Common myeloid progenitor, CD34-positive (primary cell): ENCODE data around the gene ITPK1.
"Not testable (repeated sequence)": the region's sequence is repeated elsewhere in the genome, so short reads cannot be mapped to it uniquely, and the experiment has no call there.

ENCODE experiments used
- CTCF ChIA-PET: fragments of 350-600 bp; sonication (Branson Sonifier 250); formaldehyde crosslinking; loops from one replicate; lab custom pipeline; 2021; ENCODE audit warnings: antibody characterized with exemption; lab: Charles Lee
- POLR2A ChIA-PET: fragments of 350-600 bp; sonication (Branson Sonifier 250); formaldehyde crosslinking; loops from one replicate; lab custom pipeline; 2021; ENCODE audit warnings: antibody characterized with exemption; lab: Charles Lee
- DNase-seq, 3 donors: peaks; one replicate each; pipeline versions ENCODE4 v3.0.0 to v3.0.0-alpha.2; 2013
- H3K27ac ChIP-seq, 2 experiments: 1 replicate in 1 of 2; 2 replicates in 1 of 2; pipeline ENCODE4 v1.7.0; 2013; ENCODE audit warnings: inconsistent platforms in 2 of 2, low read length in 2 of 2, mild to moderate bottlenecking in 2 of 2, low read depth in 1 of 2, moderate library complexity in 1 of 2; ENCODE audit not compliant: severe bottlenecking in 2 of 2, insufficient read depth in 1 of 2, poor library complexity in 1 of 2
- H3K27me3 ChIP-seq, 5 experiments: replicated peaks in 2 of 5; 1 replicate in 3 of 5; 2 replicates in 2 of 5; pipeline versions ENCODE4 v1.6.1 to v1.7.0; 2013; ENCODE audit warnings: low read length in 4 of 5, mild to moderate bottlenecking in 2 of 5, moderate library complexity in 2 of 5, inconsistent platforms in 1 of 5; ENCODE audit not compliant: insufficient read depth in 5 of 5, control insufficient read depth in 4 of 5
- H3K36me3 ChIP-seq, 4 experiments: 1 replicate in 2 of 4; 2 replicates in 2 of 4; pipeline versions ENCODE4 v1.6.1 to v1.7.0; 2013; ENCODE audit warnings: low read length in 3 of 4, control low read depth in 1 of 4, mild to moderate bottlenecking in 1 of 4; ENCODE audit not compliant: control insufficient read depth in 4 of 4, insufficient read depth in 4 of 4
- H3K4me1 ChIP-seq, 4 experiments: 1 replicate in 3 of 4; 2 replicates in 1 of 4; pipeline versions ENCODE4 v1.6.1 to v1.7.1; 2013; ENCODE audit warnings: low read length in 3 of 4, mild to moderate bottlenecking in 3 of 4, control low read depth in 1 of 4, inconsistent platforms in 1 of 4, moderate library complexity in 1 of 4; ENCODE audit not compliant: control insufficient read depth in 4 of 4, insufficient read depth in 4 of 4; ENCODE audit errors: control extremely low read depth in 1 of 4
- H3K4me3 ChIP-seq, 7 experiments: 1 replicate in 4 of 7; 2 replicates in 3 of 7; pipeline versions ENCODE4 v1.5.1 to v1.7.0; 2013; ENCODE audit warnings: mild to moderate bottlenecking in 7 of 7, low read length in 6 of 7, moderate library complexity in 6 of 7, inconsistent platforms in 2 of 7, low read depth in 2 of 7, control low read depth in 1 of 7; ENCODE audit not compliant: insufficient read depth in 4 of 7, control insufficient read depth in 1 of 7; ENCODE audit errors: extremely low read depth in 1 of 7
- H3K9me3 ChIP-seq, 5 experiments: 1 replicate in 4 of 5; 2 replicates in 1 of 5; pipeline versions ENCODE4 v1.6.1 to v1.7.1; 2013; ENCODE audit warnings: low read length in 4 of 5, mild to moderate bottlenecking in 2 of 5, inconsistent platforms in 1 of 5, low read depth in 1 of 5, moderate library complexity in 1 of 5; ENCODE audit not compliant: control insufficient read depth in 4 of 5, insufficient read depth in 2 of 5; ENCODE audit errors: control extremely low read depth in 1 of 5
- WGBS: methylation state at CpG from one replicate; pipeline ENCODE4 v1.1.5; 2013; ENCODE audit not compliant: insufficient coverage; 5-methylcytosine and 5-hydroxymethylcytosine counted together

The ITPK1 gene

GRCh38 chr14:93132472-93133065, 16.8 kb upstream of the ITPK1 start:
- peak; percentile 45 to 71 (median 70) for DNase-seq
- POLR2A ChIA-PET, result interaction anchor here (0.6 kb wide), 2 partner anchors 36 kb away, joined by 3 to 4 read pairs; no protein-coding TSS in a partner anchor

GRCh38 chr14:93131257-93131820, 15.6 kb upstream of the ITPK1 start:
- H3K9me3 ChIP-seq, DNase-seq, POLR2A ChIA-PET, H3K4me1 ChIP-seq, H3K4me3 ChIP-seq, H3K27ac ChIP-seq, H3K36me3 ChIP-seq, H3K27me3 ChIP-seq: not testable (repeated sequence)
- whole genome bisulfite sequencing, result 100% methylated on average over 2 of the region's 5 CpGs
- CTCF ChIA-PET, result interaction anchor here (0.6 to 13.2 kb wide), 15 partner anchors 9 to 410 kb away, joined by 3 to 225 read pairs (median 4); partner anchors contain the start of gene ITPK1

More at GRCh38 chr14:93132472-93133065, 16.8 kb upstream of the ITPK1 start:
- Histone ChIP-seq H3K9me3 (no peaks in the 10 kb centered on the region), H3K27me3 (no peaks in the 10 kb centered on the region), H3K36me3 (no peaks in the 10 kb centered on the region), H3K27ac (no peak overlapping the region), H3K4me3 (no peak overlapping the region), H3K4me1 (no peaks in the 10 kb centered on the region)
- CTCF ChIA-PET, result interaction anchor here (0.6 to 13.2 kb wide), 25 partner anchors 8 to 765 kb away, joined by 3 to 225 read pairs (median 5); partner anchors contain the start of gene ITPK1
- 100% methylated on average over 1 of the region's 8 CpGs for WGBS

GRCh38 chr14:93128725-93129459, 13.2 kb upstream of the ITPK1 start:
- DNase-seq, result no peak
- H3K4me1 ChIP-seq, result no peaks in the 10 kb centered on the region
- 89% methylated on average over 1 of the region's 3 CpGs for WGBS
- H3K36me3 ChIP-seq, result no peaks in the 10 kb centered on the region
- ChIA-PET CTCF (interaction anchor here (1.2 to 3.8 kb wide), 2 partner anchors 15 to 96 kb away, joined by 3 to 15 read pairs; no protein-coding TSS in a partner anchor), POLR2A (no interaction called here)
- H3K27me3 ChIP-seq, result no peaks in the 10 kb centered on the region
- no peaks in the 10 kb centered on the region for H3K9me3 ChIP-seq
- no peak overlapping the region for H3K27ac ChIP-seq
- H3K4me3 ChIP-seq, result no peak overlapping the region

GRCh38 chr14:93126111-93126510, 10.4 kb upstream of the ITPK1 start:
- CTCF ChIA-PET, result interaction anchor here (1.6 to 3.8 kb wide), 2 partner anchors 10 to 13 kb away, joined by 7 to 15 read pairs; no protein-coding TSS in a partner anchor
- Histone ChIP-seq H3K27ac (no peak overlapping the region), H3K4me3 (no peak overlapping the region), H3K36me3 (no peaks in the 10 kb centered on the region), H3K4me1 (no peaks in the 10 kb centered on the region), H3K9me3 (no peaks in the 10 kb centered on the region), H3K27me3 (no peaks in the 10 kb centered on the region)
- no peak for DNase-seq
- POLR2A ChIA-PET, result no interaction called here
- 95% methylated on average over 4 of the region's 9 CpGs for WGBS

- Histone ChIP-seq H3K9me3 (no peaks in the 10 kb centered on the region), H3K36me3 (no peaks in the 10 kb centered on the region), H3K4me3 (no peak overlapping the region), H3K4me1 (peaks cover 0 to 3% (median under 1%) of the 10 kb centered on the region in 4 experiments), H3K27me3 (no peaks in the 10 kb centered on the region), H3K27ac (no peak overlapping the region)
- POLR2A ChIA-PET, result no interaction called here
- CTCF ChIA-PET, result interaction anchor here (1.9 to 2.0 kb wide), 2 partner anchors 9 to 10 kb away, joined by 8 to 13 read pairs; no protein-coding TSS in a partner anchor
- 100% methylated on average over 4 of the region's 6 CpGs for WGBS
- no peak for DNase-seq
Observed at GRCh38 chr14:93122826-93123225, 7.1 kb upstream of the ITPK1 start.

- ChIA-PET CTCF (interaction anchor here (1.1 to 11.2 kb wide), 4 partner anchors 8 to 270 kb away, joined by 4 to 225 read pairs (median 6); no protein-coding TSS in a partner anchor), POLR2A (no interaction called here)
- WGBS, result 93% methylated on average over 3 of the region's 5 CpGs
- no peaks in the 10 kb centered on the region for H3K27me3 ChIP-seq
- no peaks in the 10 kb centered on the region for H3K9me3 ChIP-seq
- no peak overlapping the region for H3K4me3 ChIP-seq
- no peak for DNase-seq
- no peaks in the 10 kb centered on the region for H3K36me3 ChIP-seq
- peaks cover 0 to 10% (median 9%) of the 10 kb centered on the region in 4 experiments for H3K4me1 ChIP-seq
- H3K27ac ChIP-seq, result no peak overlapping the region
Observed at GRCh38 chr14:93121030-93121834, 5.5 kb upstream of the ITPK1 start.
